H1 (cell line): ENCODE results near the gene CAPZB. TPM values are rescaled to one million over a fixed set of nuclear protein-coding genes. Genes with fewer than 3 reads are reported as not detected.
A peak's percentile ranks its signal among the peaks of the same experiment; 100 is the strongest.

Experiments
- CTCF ChIA-PET: fragments of 300-600 bp; sonication (Branson Sonifier 250); formaldehyde crosslinking; loops from one replicate; lab custom pipeline; 2021; ENCODE audit not compliant: partially characterized antibody; lab: Charles Lee
- POLR2A ChIA-PET: fragments of 300-600 bp; sonication (Branson Sonifier 250); formaldehyde crosslinking; loops from one replicate; lab custom pipeline; 2021; ENCODE audit warnings: inconsistent platforms; ENCODE audit not compliant: partially characterized antibody; lab: Charles Lee
- DNase-seq, 2 experiments: peaks; one replicate each; pipeline versions ENCODE4 v3.0.0 to v3.0.0-alpha.2; 2010 to 2022; ENCODE audit warnings: low spot score in 2 of 2, low read depth in 1 of 2, mixed read lengths in 1 of 2
- FAIRE-seq: peaks from 2 replicates; lab custom pipeline; 2011; peaks lifted over from hg19 to GRCh38; lab: Jason Lieb, UNC
- H2AFZ ChIP-seq: 2 replicates; pipeline ENCODE4 v1.8.1; 2012; ENCODE audit warnings: low read length, inconsistent platforms
- H2AK5ac ChIP-seq: 2 replicates; pipeline ENCODE4 v1.6.1; 2013; ENCODE audit warnings: low read depth, low read length
- H2BK120ac ChIP-seq: replicated peaks from 2 replicates; pipeline ENCODE3; 2013; ENCODE audit warnings: low read depth, low read length, inconsistent platforms
- H2BK12ac ChIP-seq: 2 replicates; pipeline ENCODE4 v1.6.1; 2013; ENCODE audit warnings: low read depth, low read length
- H2BK15ac ChIP-seq: 2 replicates; pipeline ENCODE4 v1.6.1; 2013; ENCODE audit warnings: low read length
- H2BK20ac ChIP-seq: 2 replicates; pipeline ENCODE4 v1.6.1; 2013; ENCODE audit warnings: low read length
- H2BK5ac ChIP-seq: 2 replicates; pipeline ENCODE4 v1.6.1; 2013; ENCODE audit warnings: low read depth, low read length
- H3K14ac ChIP-seq: 2 replicates; pipeline ENCODE4 v1.6.1; 2013; ENCODE audit warnings: inconsistent platforms; ENCODE audit not compliant: insufficient read length
- H3K18ac ChIP-seq: 2 replicates; pipeline ENCODE4 v1.6.1; 2013; ENCODE audit warnings: low read length; ENCODE audit errors: extremely low read depth
- H3K23ac ChIP-seq: 2 replicates; pipeline ENCODE4 v1.6.1; 2013; ENCODE audit warnings: inconsistent platforms; ENCODE audit not compliant: insufficient read length
- H3K23me2 ChIP-seq: 2 replicates; pipeline ENCODE4 v1.6.1; 2013; ENCODE audit warnings: low read depth, low read length
- H3K27ac ChIP-seq: 2 replicates; pipeline ENCODE4 v1.6.1; 2011; ENCODE audit warnings: low read depth, low read length, inconsistent platforms
- H3K27me3 ChIP-seq, 4 experiments: replicated peaks in 1 of 4; 1 replicate in 1 of 4; 2 replicates in 3 of 4; pipeline versions ENCODE4 v1.6.1 to v1.8.1; 2011 to 2013; ENCODE audit warnings: low read length in 3 of 4, mild to moderate bottlenecking in 3 of 4, inconsistent platforms in 2 of 4, mixed read lengths in 2 of 4, moderate library complexity in 1 of 4; ENCODE audit not compliant: control insufficient read depth in 3 of 4, insufficient read depth in 3 of 4; ENCODE audit errors: extremely low read depth in 1 of 4
- H3K36me3 ChIP-seq, 4 experiments: 2 replicates each; pipeline versions ENCODE4 v1.6.1 to v1.8.1; 2011 to 2013; ENCODE audit warnings: mild to moderate bottlenecking in 4 of 4, low read length in 3 of 4, moderate library complexity in 2 of 4, control low read depth in 1 of 4, inconsistent platforms in 1 of 4; ENCODE audit not compliant: insufficient read depth in 4 of 4, control insufficient read depth in 2 of 4
- H3K4ac ChIP-seq: replicated peaks from 2 replicates; pipeline ENCODE3; 2013; ENCODE audit warnings: low read length, low read depth, mixed read lengths, inconsistent platforms; ENCODE audit not compliant: insufficient read length
- H3K4me1 ChIP-seq, 4 experiments: replicated peaks in 1 of 4; 1 replicate in 1 of 4; 2 replicates in 3 of 4; pipeline versions ENCODE4 v1.6.1 to v1.8.1; 2011 to 2013; ENCODE audit warnings: low read length in 3 of 4, inconsistent platforms in 2 of 4, mixed read lengths in 1 of 4; ENCODE audit not compliant: insufficient read depth in 4 of 4, control insufficient read depth in 3 of 4
- H3K4me2 ChIP-seq, 2 experiments: 2 replicates each; pipeline versions ENCODE4 v1.6.1 to v1.8.1; 2011 to 2013; ENCODE audit warnings: low read depth in 2 of 2, low read length in 2 of 2, control low read depth in 1 of 2, inconsistent platforms in 1 of 2, mild to moderate bottlenecking in 1 of 2; ENCODE audit not compliant: insufficient read depth in 1 of 2
- H3K4me3 ChIP-seq, 4 experiments: fragments of 200-600, 300-600 bp in 1 of 4; sonication (generic), shearing (Covaris generic), sonication (Bioruptor Twin) in 1 of 4; 2 replicates each; pipeline versions ENCODE4 v1.5.1 to v1.8.1; 2011 to 2016; ENCODE audit warnings: low read length in 4 of 4, low read depth in 3 of 4, control low read depth in 2 of 4, inconsistent platforms in 2 of 4, mild to moderate bottlenecking in 2 of 4, mixed read lengths in 1 of 4, moderate library complexity in 1 of 4; ENCODE audit not compliant: insufficient read depth in 2 of 4; ENCODE audit errors: extremely low read depth in 1 of 4
- H3K56ac ChIP-seq: replicated peaks from 2 replicates; pipeline ENCODE3; 2013; ENCODE audit warnings: low read depth, mild to moderate bottlenecking, mixed read lengths, low read length, inconsistent platforms; ENCODE audit not compliant: insufficient read length
- H3K79me1 ChIP-seq: 2 replicates; pipeline ENCODE4 v1.6.1; 2013; ENCODE audit warnings: low read depth, low read length, control low read depth
- H3K79me2 ChIP-seq, 2 experiments: 2 replicates each; pipeline versions ENCODE4 v1.6.1 to v1.8.1; 2012 to 2013; ENCODE audit warnings: low read length in 2 of 2, mild to moderate bottlenecking in 2 of 2, inconsistent platforms in 1 of 2; ENCODE audit not compliant: insufficient read depth in 2 of 2, control insufficient read depth in 1 of 2
- H3K9ac ChIP-seq, 4 experiments: replicated peaks in 1 of 4; 1 replicate in 1 of 4; 2 replicates in 3 of 4; pipeline versions ENCODE4 v1.6.1 to v1.8.1; 2011 to 2013; ENCODE audit warnings: low read depth in 3 of 4, low read length in 3 of 4, control low read depth in 2 of 4, mild to moderate bottlenecking in 2 of 4, moderate library complexity in 2 of 4, inconsistent platforms in 1 of 4; ENCODE audit errors: extremely low read depth in 1 of 4
- H3K9me3 ChIP-seq, 2 experiments: 2 replicates each; pipeline versions ENCODE4 v1.6.1 to v1.8.1; 2012 to 2013; ENCODE audit warnings: mild to moderate bottlenecking in 2 of 2, moderate library complexity in 2 of 2, control low read depth in 1 of 2, inconsistent platforms in 1 of 2, low read depth in 1 of 2, low read length in 1 of 2, mixed read lengths in 1 of 2; ENCODE audit not compliant: insufficient read depth in 2 of 2
- H4K20me1 ChIP-seq, 2 experiments: replicated peaks in 1 of 2; 2 replicates each; pipeline versions ENCODE3 to v1.8.1; 2011 to 2013; ENCODE audit warnings: inconsistent platforms in 2 of 2, low read length in 2 of 2, mild to moderate bottlenecking in 1 of 2; ENCODE audit not compliant: insufficient read depth in 2 of 2, control insufficient read depth in 1 of 2
- H4K5ac ChIP-seq: 2 replicates; pipeline ENCODE4 v1.6.1; 2013; ENCODE audit warnings: low read length, low read depth, mixed read lengths, inconsistent platforms; ENCODE audit not compliant: insufficient read length
- H4K8ac ChIP-seq: 2 replicates; pipeline ENCODE4 v1.8.0; 2013; ENCODE audit warnings: mild to moderate bottlenecking, moderate library complexity, low read length, inconsistent platforms; ENCODE audit not compliant: insufficient read depth; ENCODE audit errors: extremely low read depth
- H4K91ac ChIP-seq: replicated peaks from 2 replicates; pipeline ENCODE3; 2013; ENCODE audit warnings: low read length, mixed read lengths, inconsistent platforms; ENCODE audit not compliant: insufficient read length
- ASH2L ChIP-seq: fragments of 200-600, 300-600 bp; sonication (generic); IDR thresholded peaks from one replicate; pipeline ENCODE4 v1.7.1; 2017; ENCODE audit warnings: low read length
- BACH1 ChIP-seq: IDR thresholded peaks from 2 replicates; pipeline ENCODE4 v1.6.1; 2012; ENCODE audit warnings: low read length, improper control_type of control experiment
- CREB1 ChIP-seq: IDR thresholded peaks from 2 replicates; pipeline ENCODE4 v1.6.1; 2012; ENCODE audit warnings: inconsistent platforms
- E2F6 ChIP-seq: IDR thresholded peaks from 2 replicates; pipeline ENCODE4 v1.6.1; 2012; ENCODE audit warnings: inconsistent platforms
- EP300 ChIP-seq, 2 experiments: IDR thresholded peaks; 1 replicate in 1 of 2; 2 replicates in 1 of 2; pipeline ENCODE4 v1.6.1; 2011 to 2012; ENCODE audit warnings: low read depth in 2 of 2, low read length in 2 of 2, mild to moderate bottlenecking in 2 of 2, borderline replicate concordance in 1 of 2, inconsistent platforms in 1 of 2, moderate library complexity in 1 of 2
- KDM4A ChIP-seq: IDR thresholded peaks from one replicate; pipeline ENCODE4 v1.7.1; 2012; ENCODE audit warnings: low read depth, mild to moderate bottlenecking, moderate library complexity, low read length, inconsistent platforms; ENCODE audit not compliant: severe bottlenecking
- MAFK ChIP-seq: IDR thresholded peaks from 2 replicates; pipeline ENCODE4 v1.6.1; 2012; ENCODE audit warnings: low read depth, mild to moderate bottlenecking, improper control_type of control experiment, low read length
- NANOG ChIP-seq: IDR thresholded peaks from 2 replicates; pipeline ENCODE4 v1.6.1; 2011; ENCODE audit warnings: low read length, low read depth, mild to moderate bottlenecking, inconsistent platforms; ENCODE audit not compliant: insufficient read depth, poor library complexity, severe bottlenecking
- POLR2AphosphoS5 ChIP-seq: IDR thresholded peaks from 2 replicates; pipeline ENCODE4 v1.6.1; 2011; ENCODE audit warnings: low read depth, low read length
- RAD21 ChIP-seq, 2 experiments: IDR thresholded peaks in 1 of 2; conservative IDR thresholded peaks in 1 of 2; 2 replicates each; pipeline ENCODE4 v1.6.1; 2011; ENCODE audit warnings: low read depth in 2 of 2, low read length in 2 of 2, improper control_type of control experiment in 1 of 2, inconsistent platforms in 1 of 2, mild to moderate bottlenecking in 1 of 2, moderate library complexity in 1 of 2
- SP2 ChIP-seq: IDR thresholded peaks from 2 replicates; pipeline ENCODE4 v1.6.1; 2012; ENCODE audit warnings: mild to moderate bottlenecking, low read length, inconsistent platforms
- TCF12 ChIP-seq: IDR thresholded peaks from 2 replicates; pipeline ENCODE4 v1.6.1; 2011; ENCODE audit warnings: low read depth, mild to moderate bottlenecking, low read length
- YY1 ChIP-seq: IDR thresholded peaks from 2 replicates; pipeline ENCODE4 v1.6.1; 2011; ENCODE audit warnings: low read depth, mild to moderate bottlenecking, low read length
- WGBS, 2 experiments: shearing (Covaris generic) in 1 of 2; methylation state at CpG; one replicate each; pipeline versions ENCODE4 v1.1.6 to v1.1.7; 2013 to 2015; ENCODE audit warnings: low lambda C conversion rate in 2 of 2, mixed read lengths in 2 of 2, inconsistent platforms in 1 of 2, low coverage in 1 of 2, missing lambda C conversion rate in 1 of 2; ENCODE audit not compliant: insufficient replicate concordance in 2 of 2, insufficient coverage in 1 of 2, insufficient read length in 1 of 2; ENCODE audit errors: extremely low coverage in 1 of 2, missing lambda C conversion rate in 1 of 2; 5-methylcytosine and 5-hydroxymethylcytosine counted together
- polyA plus RNA-seq, 7 experiments: library from polyadenylated mRNA; depleted of rRNA in 3 of 7; stranded (reverse) in 5 of 7; unstranded in 2 of 7; fragments of >200 nt in 5 of 7; fragments of 200-250 nt in 2 of 7; gene quantifications; 1 replicate in 5 of 7; 2 replicates in 1 of 7; 4 replicates in 1 of 7; pipeline versions ENCODE4 v1.2.1 to v1.2.3, GENCODE V29; 2011 to 2013; ENCODE audit warnings: missing spikeins in 2 of 7, mixed read lengths in 2 of 7
- total RNA-seq: library from RNA; stranded (reverse); fragmentation: NEBNext Ultra II Directional; extraction: Animal tissue kit (Norgen Biotek cat#: 25700); gene quantifications from 2 replicates; pipeline ENCODE4 v1.2.1, GENCODE V29; 2021

CAPZB gene
- total and polyA plus RNA-seq, 2 of the 8 experiments (the other 6 are each of a cell fraction or from before 2014, with no cell fraction given): 162 to 371 TPM

- Histone ChIP-seq H3K9me3 (no peaks in the 10 kb centered on the region), H2AK5ac (no peak overlapping the region), H3K9ac (no peak overlapping the region), H3K23me2 (no peaks in the 10 kb centered on the region), H2BK5ac (peak overlapping the region; percentile 24; the same call in 1 of the 2 replicates), H3K14ac (no peak overlapping the region), H3K27ac (no peak overlapping the region; the same call in 1 of the 2 replicates), H3K27me3 (no peaks in the 10 kb centered on the region), H4K91ac (no peak overlapping the region), H4K5ac (no peak overlapping the region), H3K4me1 (peaks cover 0 to 11% (median 5%) of the 10 kb centered on the region in 4 experiments; a peak in 5 of 7 replicates), H4K8ac (no peak overlapping the region), H3K4me3 (no peak overlapping the region), H3K79me1 (no peaks in the 10 kb centered on the region; the same call in 1 of the 2 replicates), H2BK20ac (no peak overlapping the region), H4K20me1 (peaks cover 6% of the 10 kb centered on the region in 2 experiments), H3K4ac (no peak overlapping the region), H3K56ac (no peak overlapping the region), H3K79me2 (no peaks in the 10 kb centered on the region), H3K36me3 (peaks cover 3 to 19% (median 5%) of the 10 kb centered on the region in 4 experiments; a peak in 4 of 8 replicates), H3K4me2 (no peak overlapping the region), H3K23ac (no peak overlapping the region), H2BK12ac (no peak overlapping the region), H2BK120ac (no peak overlapping the region), H3K18ac (no peak overlapping the region), H2AFZ (no peak overlapping the region), H2BK15ac (no peak overlapping the region)
- ChIA-PET CTCF (interaction anchor here (0.6 to 8.0 kb wide), 26 partner anchors 10 to 317 kb away, joined by 3 to 72 read pairs (median 4); partner anchors contain the start of gene NBL1), POLR2A (interaction anchor here (1.0 to 1.6 kb wide), 2 partner anchors 9 to 137 kb away, joined by 3 to 7 read pairs; no protein-coding TSS in a partner anchor)
- DNase-seq: no peak
- FAIRE-seq: no peak
- 85% methylated on average over 9 of the region's 11 CpGs; no CpG with 5 or more reads in 1 of the 2 experiments for WGBS, 2 experiments
- no peak for TF ChIP-seq YY1
- TF ChIP-seq KDM4A: no peak
- TF ChIP-seq ASH2L: no peak
- no peak for TF ChIP-seq POLR2AphosphoS5
- no peak for TF ChIP-seq RAD21 (IDR thresholded peaks at IDR 0.05 in 1 of 2, conservative IDR thresholded peaks at IDR 0.05 in 1 of 2; ENCODE audit: low read depth in 2 of 2, low read length in 2 of 2)
- no peak for TF ChIP-seq CREB1
- TF ChIP-seq EP300 (IDR thresholded peaks at IDR 0.05; ENCODE audit: borderline replicate concordance in 1 of 2, low read depth in 2 of 2, low read length in 2 of 2): no peak
- no peak for TF ChIP-seq MAFK
- TF ChIP-seq NANOG: no peak
- no peak for TF ChIP-seq SP2
- TF ChIP-seq BACH1: no peak
- TF ChIP-seq E2F6: no peak
- TF ChIP-seq TCF12: no peak
These were observed 140.5 kb downstream of the CAPZB start for GRCh38 chr1:19344831-19345230.
